Activated CD8-positive, alpha-beta memory T cell treated with anti-CD3 and anti-CD28 coated beads, Interleukin-2, amount 10 ng/mL, durations not matched to agents 7 days and 5 days (primary cell): ENCODE results near the gene PRXL2B. TPM values are rescaled to one million over a fixed set of nuclear protein-coding genes. Genes with fewer than 3 reads are reported as not detected.

Source experiments
- ATAC-seq: fragments of 150-1000 bp; cut with Tn5 transposase; one replicate; pipeline ENCODE4 v1.10.0; 2021; ENCODE audit warnings: moderate library complexity
- CTCF ChIA-PET: fragments of 350-600 bp; sonication (Branson Sonifier 250); formaldehyde crosslinking; loops from one replicate; lab custom pipeline; 2021; ENCODE audit warnings: antibody characterized with exemption; lab: Charles Lee
- DNase-seq: peaks from one replicate; pipeline ENCODE4 v3.0.0-alpha.2; 2020
- H3K27ac Mint-ChIP-seq: one replicate; pipeline ENCODE4 v1.8.0; 2021; ENCODE audit warnings: mild to moderate bottlenecking, mixed read lengths
- H3K27me3 Mint-ChIP-seq: one replicate; pipeline ENCODE4 v1.8.0; 2021; ENCODE audit warnings: mixed read lengths
- H3K36me3 Mint-ChIP-seq: one replicate; pipeline ENCODE4 v1.8.0; 2021; ENCODE audit warnings: mild to moderate bottlenecking, mixed read lengths
- H3K4me1 Mint-ChIP-seq: one replicate; pipeline ENCODE4 v1.8.0; 2021; ENCODE audit warnings: mixed read lengths
- H3K4me3 Mint-ChIP-seq: one replicate; pipeline ENCODE4 v1.8.0; 2021; ENCODE audit warnings: mild to moderate bottlenecking, moderate library complexity, mixed read lengths
- H3K9me3 Mint-ChIP-seq: one replicate; pipeline ENCODE4 v1.8.0; 2022; ENCODE audit warnings: low read depth, mixed read lengths
- total RNA-seq, 2 experiments: library from RNA; stranded (reverse); gene quantifications; one replicate each; pipeline ENCODE4 v1.2.3, GENCODE V29; 2021

The PRXL2B gene
- total RNA-seq, 2 experiments from 2014 or later: 22.4 to 26.2 TPM

- no peak within 1 kb of the TSS for H3K27ac Mint-ChIP-seq
Observed at GRCh38 chr1:2632561-2633361, 46.2 kb downstream of the PRXL2B start, which contains the start of gene MMEL1. TSS of gene MMEL1 (minus strand) at chr1:2633016. CDS start at chr1:2629484, 3,532 bp downstream.

GRCh38 chr1:2633366-2633935 is 46.9 kb downstream of the PRXL2B start:
- no peak for ATAC-seq
- no peak overlapping the region for H3K27ac Mint-ChIP-seq
- no peak for DNase-seq
- H3K36me3 Mint-ChIP-seq: peaks cover 5% of the 10 kb centered on the region
- H3K9me3 Mint-ChIP-seq: peaks cover 16% of the 10 kb centered on the region
- H3K4me1 Mint-ChIP-seq: no peaks in the 10 kb centered on the region
- H3K27me3 Mint-ChIP-seq: peaks cover 14% of the 10 kb centered on the region
- CTCF ChIA-PET: no interaction called here
- H3K4me3 Mint-ChIP-seq: no peak overlapping the region

More at GRCh38 chr1:2632561-2633361, 46.2 kb downstream of the PRXL2B start, which contains the start of gene MMEL1:
- H3K36me3 Mint-ChIP-seq: peaks cover 5% of the 10 kb centered on the region
- ATAC-seq: no peak
- CTCF ChIA-PET: no interaction called here
- no peak within 1 kb of the TSS for H3K4me3 Mint-ChIP-seq
- no peaks in the 10 kb centered on the region for H3K4me1 Mint-ChIP-seq
- DNase-seq: no peak
- H3K27me3 Mint-ChIP-seq: peaks cover 21% of the 10 kb centered on the region
- peaks cover 16% of the 10 kb centered on the region for H3K9me3 Mint-ChIP-seq

- CTCF ChIA-PET: no interaction called here
- no peak for ATAC-seq
- no peaks in the 10 kb centered on the region for H3K4me1 Mint-ChIP-seq
- peaks cover 16% of the 10 kb centered on the region for H3K9me3 Mint-ChIP-seq
- H3K27me3 Mint-ChIP-seq: peaks cover 14% of the 10 kb centered on the region
- H3K4me3 Mint-ChIP-seq: no peak overlapping the region
- no peak for DNase-seq
- peaks cover 5% of the 10 kb centered on the region for H3K36me3 Mint-ChIP-seq
- H3K27ac Mint-ChIP-seq: no peak overlapping the region
Observed at GRCh38 chr1:2633936-2634491, 47.4 kb downstream of the PRXL2B start.

GRCh38 chr1:2635361-2636010 is 48.9 kb downstream of the PRXL2B start:
- peaks cover 11% of the 10 kb centered on the region for H3K9me3 Mint-ChIP-seq
- no peaks in the 10 kb centered on the region for H3K4me1 Mint-ChIP-seq
- CTCF ChIA-PET: no interaction called here
- DNase-seq (no peak), ATAC-seq (no peak)
- H3K27me3 Mint-ChIP-seq: peaks cover 4% of the 10 kb centered on the region
- H3K36me3 Mint-ChIP-seq: peaks cover 2% of the 10 kb centered on the region
- no peak overlapping the region for H3K4me3 Mint-ChIP-seq
- H3K27ac Mint-ChIP-seq: no peak overlapping the region

- ATAC-seq (no peak), DNase-seq (no peak)
- no peaks in the 10 kb centered on the region for H3K4me1 Mint-ChIP-seq
- H3K9me3 Mint-ChIP-seq: peaks cover 7% of the 10 kb centered on the region
- CTCF ChIA-PET: no interaction called here
- no peak overlapping the region for H3K4me3 Mint-ChIP-seq
- H3K27me3 Mint-ChIP-seq: no peaks in the 10 kb centered on the region
- no peak overlapping the region for H3K27ac Mint-ChIP-seq
- H3K36me3 Mint-ChIP-seq: no peaks in the 10 kb centered on the region
Observed at GRCh38 chr1:2636733-2637132, 50.2 kb downstream of the PRXL2B start.

- peaks cover 7% of the 10 kb centered on the region for H3K9me3 Mint-ChIP-seq
- no peaks in the 10 kb centered on the region for H3K27me3 Mint-ChIP-seq
- H3K27ac Mint-ChIP-seq: no peak overlapping the region
- no peaks in the 10 kb centered on the region for H3K36me3 Mint-ChIP-seq
- no peak for ATAC-seq
- no peak for DNase-seq
- H3K4me1 Mint-ChIP-seq: peaks cover 4% of the 10 kb centered on the region
- CTCF ChIA-PET: no interaction called here
- no peak overlapping the region for H3K4me3 Mint-ChIP-seq
Observed at GRCh38 chr1:2637442-2638145, 51.0 kb downstream of the PRXL2B start.

GRCh38 chr1:2638466-2639115 is 52.0 kb downstream of the PRXL2B start:
- DNase-seq (no peak), ATAC-seq (no peak)
- Mint-ChIP-seq H3K27ac (no peak overlapping the region), H3K36me3 (no peaks in the 10 kb centered on the region), H3K27me3 (no peaks in the 10 kb centered on the region), H3K4me1 (peaks cover 8% of the 10 kb centered on the region), H3K9me3 (peaks cover 7% of the 10 kb centered on the region), H3K4me3 (no peak overlapping the region)
- CTCF ChIA-PET: no interaction called here

GRCh38 chr1:2639203-2639602 is 52.6 kb downstream of the PRXL2B start:
- no peak overlapping the region for H3K27ac Mint-ChIP-seq
- H3K36me3 Mint-ChIP-seq: no peaks in the 10 kb centered on the region
- DNase-seq (no peak), ATAC-seq (no peak)
- peaks cover 7% of the 10 kb centered on the region for H3K9me3 Mint-ChIP-seq
- peaks cover 10% of the 10 kb centered on the region for H3K4me1 Mint-ChIP-seq
- no peaks in the 10 kb centered on the region for H3K27me3 Mint-ChIP-seq
- CTCF ChIA-PET: no interaction called here
- no peak overlapping the region for H3K4me3 Mint-ChIP-seq

GRCh38 chr1:2639607-2640521 is 53.3 kb downstream of the PRXL2B start:
- H3K4me1 Mint-ChIP-seq: peaks cover 10% of the 10 kb centered on the region
- H3K36me3 Mint-ChIP-seq: no peaks in the 10 kb centered on the region
- peaks cover 7% of the 10 kb centered on the region for H3K9me3 Mint-ChIP-seq
- DNase-seq (no peak), ATAC-seq (no peak)
- H3K4me3 Mint-ChIP-seq: no peak overlapping the region
- CTCF ChIA-PET: interaction anchor here (0.6 kb wide), 1 partner anchor 78 kb away, joined by 3 read pairs; no protein-coding TSS in a partner anchor
- no peaks in the 10 kb centered on the region for H3K27me3 Mint-ChIP-seq
- no peak overlapping the region for H3K27ac Mint-ChIP-seq

- Mint-ChIP-seq H3K4me3 (no peak overlapping the region), H3K27me3 (no peaks in the 10 kb centered on the region), H3K9me3 (peaks cover 7% of the 10 kb centered on the region), H3K27ac (no peak overlapping the region), H3K36me3 (no peaks in the 10 kb centered on the region), H3K4me1 (peaks cover 10% of the 10 kb centered on the region)
- DNase-seq: no peak
- ATAC-seq: no peak
- CTCF ChIA-PET: interaction anchor here (1.2 kb wide), 1 partner anchor 85 kb away, joined by 3 read pairs; the partner anchor contains the start of gene TNFRSF14
Observed at GRCh38 chr1:2640626-2641025, 54.0 kb downstream of the PRXL2B start.
